ENCODE results near the gene HSPA1B.
"Not testable (repeated sequence)": the region's sequence is repeated elsewhere in the genome, so short reads cannot be mapped to it uniquely, and the experiment has no call there.

DNA sequence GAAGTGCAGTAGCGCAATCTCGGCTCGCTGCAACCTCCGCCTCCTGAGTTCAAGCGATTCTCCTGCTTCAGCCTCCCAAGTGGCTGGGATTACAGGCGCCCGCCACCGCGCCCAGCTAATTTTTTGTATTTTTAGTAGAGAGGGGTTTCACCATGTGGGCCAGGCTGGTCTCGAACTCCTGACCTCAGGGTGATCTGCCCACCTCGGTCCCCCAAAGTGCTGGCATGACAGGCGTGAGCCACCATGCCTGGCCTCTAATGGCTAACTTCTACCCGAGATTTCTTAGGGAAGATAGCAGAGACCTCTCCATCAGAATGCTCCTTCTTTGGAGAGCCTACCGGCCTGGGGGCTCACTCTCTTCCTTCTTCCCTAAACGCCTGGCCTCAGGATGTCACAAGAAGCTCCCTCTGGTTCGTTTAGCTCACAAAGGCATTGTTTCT lies 36.6 kb downstream of the HSPA1B start:
- not testable (repeated sequence) for TF ChIP-seq CTCF (conservative IDR thresholded peaks at IDR 0.05); ZFX (IDR thresholded peaks at IDR 0.05)

Data from C4-2B (cell line).